SK-N-SH treated with all-trans-retinoic acid at 6 μM for 48 hours (cell line): Measurements from ENCODE around the gene RAB7A.

ENCODE experiments used
- ATAC-seq: fragments of 200-7000 bp; cut with Tn5 transposase; 3 replicates; pipeline ENCODE4 v1.9.1; 2020; ENCODE audit warnings: mild to moderate bottlenecking, moderate library complexity
- ARNTL ChIP-seq: fragments of 450-650 bp; formaldehyde crosslinking; IDR thresholded peaks from 2 replicates; pipeline ENCODE4 v1.5.0; 2020; ENCODE audit warnings: low read depth, mild to moderate bottlenecking, moderate library complexity, borderline replicate concordance
- BACH2 ChIP-seq: fragments of 250-450 bp; sonication (Bioruptor Pico); IDR thresholded peaks from 2 replicates; pipeline ENCODE4 v1.9.0; 2021; ENCODE audit warnings: mild to moderate bottlenecking, borderline replicate concordance
- CSDC2 ChIP-seq: fragments of 250-450 bp; sonication (Bioruptor Pico); IDR thresholded peaks from 2 replicates; pipeline ENCODE4 v1.5.0; 2020; ENCODE audit warnings: mild to moderate bottlenecking, moderate library complexity
- ESRRG ChIP-seq: fragments of 250-450 bp; sonication (Bioruptor Pico); IDR thresholded peaks from 2 replicates; pipeline ENCODE4 v1.6.1; 2021; ENCODE audit warnings: mild to moderate bottlenecking
- GLIS3 ChIP-seq: fragments of 250-450 bp; sonication (Bioruptor Pico); IDR thresholded peaks from 2 replicates; pipeline ENCODE4 v1.5.0; 2020; ENCODE audit warnings: mild to moderate bottlenecking, moderate library complexity
- ISL1 ChIP-seq: fragments of 250-450 bp; sonication (Bioruptor Pico); IDR thresholded peaks from 2 replicates; pipeline ENCODE4 v2.1.2; 2022; ENCODE audit warnings: mild to moderate bottlenecking, moderate library complexity
- OSR1 ChIP-seq: fragments of 250-450 bp; sonication (Bioruptor Pico); IDR thresholded peaks from 2 replicates; pipeline ENCODE4 v1.8.0; 2022; ENCODE audit warnings: moderate library complexity, mild to moderate bottlenecking, inconsistent platforms
- PPARA ChIP-seq: fragments of 250-450 bp; sonication (Bioruptor Pico); IDR thresholded peaks from 2 replicates; pipeline ENCODE4 v1.5.0; 2020; ENCODE audit warnings: mild to moderate bottlenecking, borderline replicate concordance
- RARB ChIP-seq: fragments of 250-450 bp; sonication (Bioruptor Pico); IDR thresholded peaks from 2 replicates; pipeline ENCODE4 v1.8.0; 2021; ENCODE audit warnings: mild to moderate bottlenecking, moderate library complexity
- SNAI2 ChIP-seq: fragments of 250-450 bp; sonication (Bioruptor Pico); IDR thresholded peaks from 2 replicates; pipeline ENCODE4 v1.5.0; 2020; ENCODE audit warnings: mild to moderate bottlenecking, moderate library complexity
- TCF4 ChIP-seq: fragments of 250-450 bp; sonication (Bioruptor Pico); IDR thresholded peaks from 2 replicates; pipeline ENCODE4 v1.8.0; 2021; ENCODE audit warnings: mild to moderate bottlenecking, moderate library complexity, borderline replicate concordance
- TOX ChIP-seq: fragments of 250-450 bp; sonication (Bioruptor Pico); IDR thresholded peaks from 2 replicates; pipeline ENCODE4 v1.8.0; 2021; ENCODE audit warnings: mild to moderate bottlenecking, moderate library complexity, borderline replicate concordance
- TSHZ2 ChIP-seq: fragments of 250-450 bp; sonication (Bioruptor Pico); IDR thresholded peaks from 2 replicates; pipeline ENCODE4 v1.5.0; 2020; ENCODE audit warnings: mild to moderate bottlenecking, moderate library complexity
- ZC3H10 ChIP-seq: fragments of 250-450 bp; sonication (Bioruptor Pico); IDR thresholded peaks from 2 replicates; pipeline ENCODE4 v1.5.1; 2021; ENCODE audit warnings: mild to moderate bottlenecking, moderate library complexity
- ZFP3 ChIP-seq: fragments of 250-450 bp; sonication (Bioruptor Pico); IDR thresholded peaks from 2 replicates; pipeline ENCODE4 v1.5.0; 2020; ENCODE audit warnings: mild to moderate bottlenecking, moderate library complexity
- ZFP30 ChIP-seq: fragments of 450-650 bp; formaldehyde crosslinking; IDR thresholded peaks from 2 replicates; pipeline ENCODE4 v1.5.0; 2022; ENCODE audit warnings: mild to moderate bottlenecking, moderate library complexity
- ZNF565 ChIP-seq: fragments of 450-650 bp; formaldehyde crosslinking; conservative IDR thresholded peaks from 2 replicates; pipeline ENCODE4 v1.5.0; 2020; ENCODE audit warnings: low read depth, mild to moderate bottlenecking, moderate library complexity
- ZNF70 ChIP-seq: fragments of 450-650 bp; formaldehyde crosslinking; IDR thresholded peaks from 2 replicates; pipeline ENCODE4 v1.5.0; 2020; ENCODE audit warnings: mild to moderate bottlenecking, moderate library complexity
- ZNF8 ChIP-seq: fragments of 450-650 bp; formaldehyde crosslinking; IDR thresholded peaks from 2 replicates; pipeline ENCODE4 v1.5.0; 2020; ENCODE audit warnings: mild to moderate bottlenecking, moderate library complexity
- TF ChIP-seq, protein P1 (sequence below): fragments of 250-450 bp; sonication (Bioruptor Pico); IDR thresholded peaks from 2 replicates; pipeline ENCODE4 v1.5.1; 2021; ENCODE audit warnings: mild to moderate bottlenecking, moderate library complexity
- TF ChIP-seq, protein P2 (sequence below): fragments of 250-450 bp; sonication (Bioruptor Pico); IDR thresholded peaks from 2 replicates; pipeline ENCODE4 v1.5.1; 2020; ENCODE audit warnings: low read depth, mild to moderate bottlenecking, moderate library complexity
- TF ChIP-seq, protein P3 (sequence below): fragments of 250-450 bp; sonication (Bioruptor Pico); IDR thresholded peaks from 2 replicates; pipeline ENCODE4 v1.8.0; 2021; ENCODE audit warnings: low read depth, mild to moderate bottlenecking, moderate library complexity, borderline replicate concordance
- TF ChIP-seq, protein P4 (sequence below): fragments of 250-450 bp; sonication (Bioruptor Pico); IDR thresholded peaks from 2 replicates; pipeline ENCODE4 v1.8.0; 2020; ENCODE audit warnings: mild to moderate bottlenecking, moderate library complexity, borderline replicate concordance

The RAB7A gene

DNA sequence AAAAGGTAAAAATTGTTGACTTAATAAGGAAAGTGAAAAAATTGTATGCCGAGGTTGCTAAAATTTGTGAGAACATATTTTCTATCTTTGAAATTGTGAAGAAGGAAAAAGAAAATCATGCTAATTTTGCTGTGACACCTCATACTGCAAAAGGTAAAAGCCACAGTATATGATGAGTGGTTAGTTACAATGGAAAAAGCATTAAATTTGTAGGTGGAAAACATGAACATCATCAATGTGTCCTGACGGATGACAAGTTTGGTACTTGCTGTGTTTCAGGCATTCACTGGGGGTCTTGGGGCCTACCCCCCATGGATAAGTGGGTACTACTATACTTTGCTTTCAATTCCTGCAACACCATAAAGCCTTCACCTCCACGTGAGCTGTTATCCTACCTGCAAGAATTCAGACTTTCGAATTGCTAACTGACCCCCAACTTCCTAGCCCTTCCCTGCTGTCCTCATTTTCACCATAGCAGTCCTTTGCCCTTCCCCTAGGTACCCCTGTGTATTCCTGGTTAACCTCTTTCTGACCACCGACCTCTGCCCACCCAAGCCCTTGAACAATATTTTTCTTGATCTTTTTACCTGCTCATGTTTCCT is 62.4 kb downstream of the RAB7A start:
- no peak for TF ChIP-seq OSR1 (CRISPR knock-in tag)
- no peak for TF ChIP-seq PPARA (CRISPR knock-in tag)
- no peak for TF ChIP-seq ZNF70
- TF ChIP-seq ZC3H10 (CRISPR knock-in tag): no peak
- TF ChIP-seq ZNF565 (CRISPR knock-in tag): no peak
- TF ChIP-seq BACH2: no peak
- no peak for TF ChIP-seq ZFP30 (CRISPR knock-in tag)
- TF ChIP-seq ISL1 (CRISPR knock-in tag): no peak
- TF ChIP-seq TOX (CRISPR knock-in tag): no peak
- no peak for TF ChIP-seq ZNF8 (CRISPR knock-in tag)
- TF ChIP-seq ESRRG: no peak
- TF ChIP-seq TCF4: no peak
- TF ChIP-seq GLIS3 (CRISPR knock-in tag): no peak
- no peak for TF ChIP-seq SNAI2 (CRISPR knock-in tag)
- ATAC-seq: no peak

DNA sequence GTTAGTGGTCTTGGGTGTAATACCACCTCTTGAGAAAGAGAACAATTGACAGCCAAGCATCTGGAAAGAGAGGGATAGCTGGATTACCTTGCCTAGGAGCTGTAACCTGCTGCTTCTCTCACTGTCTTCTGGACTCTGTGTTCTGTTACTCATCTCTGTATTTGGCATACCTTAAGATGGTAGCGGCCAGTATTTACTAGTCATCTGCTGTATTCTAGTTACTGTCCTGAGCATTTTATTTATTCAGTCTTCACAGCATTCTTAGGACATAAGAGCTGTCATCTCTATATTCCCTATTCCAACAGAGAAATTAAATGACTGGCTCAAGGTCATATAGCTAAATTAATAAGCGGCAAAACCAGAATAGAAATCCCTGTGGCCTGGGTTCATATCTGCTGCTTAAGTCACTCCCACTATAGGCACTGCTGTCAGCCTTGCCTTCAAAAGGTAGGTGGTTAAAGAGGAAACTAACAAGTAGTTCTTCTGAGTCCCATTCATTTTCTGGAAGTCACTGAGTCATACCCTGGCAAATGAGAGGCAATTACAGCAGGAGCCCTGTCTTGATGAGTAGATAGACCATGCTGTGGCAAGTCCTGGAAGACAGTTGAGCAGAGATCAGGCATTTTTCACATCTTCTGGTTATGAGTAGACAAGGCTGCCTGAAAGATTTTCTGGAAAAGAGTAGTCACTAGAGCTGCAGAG is 68.2 kb downstream of the RAB7A start:
- ATAC-seq: peak; percentile 79
- TF ChIP-seq, protein P1, sequence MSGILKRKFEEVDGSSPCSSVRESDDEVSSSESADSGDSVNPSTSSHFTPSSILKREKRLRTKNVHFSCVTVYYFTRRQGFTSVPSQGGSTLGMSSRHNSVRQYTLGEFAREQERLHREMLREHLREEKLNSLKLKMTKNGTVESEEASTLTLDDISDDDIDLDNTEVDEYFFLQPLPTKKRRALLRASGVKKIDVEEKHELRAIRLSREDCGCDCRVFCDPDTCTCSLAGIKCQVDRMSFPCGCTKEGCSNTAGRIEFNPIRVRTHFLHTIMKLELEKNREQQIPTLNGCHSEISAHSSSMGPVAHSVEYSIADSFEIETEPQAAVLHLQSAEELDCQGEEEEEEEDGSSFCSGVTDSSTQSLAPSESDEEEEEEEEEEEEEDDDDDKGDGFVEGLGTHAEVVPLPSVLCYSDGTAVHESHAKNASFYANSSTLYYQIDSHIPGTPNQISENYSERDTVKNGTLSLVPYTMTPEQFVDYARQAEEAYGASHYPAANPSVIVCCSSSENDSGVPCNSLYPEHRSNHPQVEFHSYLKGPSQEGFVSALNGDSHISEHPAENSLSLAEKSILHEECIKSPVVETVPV: no peak
- TF ChIP-seq CSDC2 (CRISPR knock-in tag): no peak

DNA sequence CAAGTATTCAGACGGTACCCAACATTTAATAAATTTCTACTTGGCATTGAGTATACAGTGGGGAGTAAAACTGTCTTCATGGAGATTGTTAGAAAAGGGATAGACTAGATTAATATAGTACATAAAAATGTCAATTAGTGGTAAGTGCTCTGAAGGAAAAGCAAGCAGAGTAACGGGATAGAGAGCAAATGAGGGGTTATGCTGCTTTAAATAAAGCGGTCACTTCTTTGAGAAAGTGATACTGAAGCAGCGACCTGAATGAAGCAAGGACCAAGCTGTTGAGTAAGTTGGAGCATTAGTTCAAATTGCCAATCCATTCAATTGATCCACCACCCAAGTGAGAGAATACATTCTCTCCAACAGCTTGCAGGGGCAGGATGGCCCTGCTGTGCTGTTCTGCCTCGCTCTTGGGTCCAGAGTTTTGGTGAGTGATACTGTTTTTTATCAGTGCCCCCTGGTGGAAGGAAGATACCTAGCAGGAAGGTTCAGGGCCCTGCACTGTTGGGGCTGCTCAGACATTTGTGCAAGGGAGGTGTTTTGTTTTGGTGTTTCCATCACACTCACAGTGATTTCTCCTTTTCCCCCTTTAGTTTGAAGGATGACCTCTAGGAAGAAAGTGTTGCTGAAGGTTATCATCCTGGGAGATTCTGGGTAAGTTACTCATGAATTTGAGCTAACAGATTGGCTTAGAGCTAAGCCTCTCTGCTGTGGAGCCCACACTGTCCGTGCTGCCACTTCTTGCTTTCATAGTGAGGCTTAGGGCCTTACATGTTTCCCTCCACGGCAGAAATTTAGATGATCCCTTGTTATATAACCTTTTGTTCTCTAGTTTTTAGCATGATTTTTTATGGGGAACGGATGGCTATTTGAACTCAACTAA is 69.0 kb downstream of the RAB7A start:
- TF ChIP-seq, protein P2, sequence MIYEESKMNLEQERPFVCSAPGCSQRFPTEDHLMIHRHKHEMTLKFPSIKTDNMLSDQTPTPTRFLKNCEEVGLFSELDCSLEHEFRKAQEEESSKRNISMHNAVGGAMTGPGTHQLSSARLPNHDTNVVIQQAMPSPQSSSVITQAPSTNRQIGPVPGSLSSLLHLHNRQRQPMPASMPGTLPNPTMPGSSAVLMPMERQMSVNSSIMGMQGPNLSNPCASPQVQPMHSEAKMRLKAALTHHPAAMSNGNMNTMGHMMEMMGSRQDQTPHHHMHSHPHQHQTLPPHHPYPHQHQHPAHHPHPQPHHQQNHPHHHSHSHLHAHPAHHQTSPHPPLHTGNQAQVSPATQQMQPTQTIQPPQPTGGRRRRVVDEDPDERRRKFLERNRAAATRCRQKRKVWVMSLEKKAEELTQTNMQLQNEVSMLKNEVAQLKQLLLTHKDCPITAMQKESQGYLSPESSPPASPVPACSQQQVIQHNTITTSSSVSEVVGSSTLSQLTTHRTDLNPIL (CRISPR knock-in tag): no peak
- no peak for TF ChIP-seq ESRRG
- TF ChIP-seq OSR1 (CRISPR knock-in tag): no peak
- no peak for TF ChIP-seq PPARA (CRISPR knock-in tag)
- TF ChIP-seq ZNF70: no peak
- TF ChIP-seq, protein P3, sequence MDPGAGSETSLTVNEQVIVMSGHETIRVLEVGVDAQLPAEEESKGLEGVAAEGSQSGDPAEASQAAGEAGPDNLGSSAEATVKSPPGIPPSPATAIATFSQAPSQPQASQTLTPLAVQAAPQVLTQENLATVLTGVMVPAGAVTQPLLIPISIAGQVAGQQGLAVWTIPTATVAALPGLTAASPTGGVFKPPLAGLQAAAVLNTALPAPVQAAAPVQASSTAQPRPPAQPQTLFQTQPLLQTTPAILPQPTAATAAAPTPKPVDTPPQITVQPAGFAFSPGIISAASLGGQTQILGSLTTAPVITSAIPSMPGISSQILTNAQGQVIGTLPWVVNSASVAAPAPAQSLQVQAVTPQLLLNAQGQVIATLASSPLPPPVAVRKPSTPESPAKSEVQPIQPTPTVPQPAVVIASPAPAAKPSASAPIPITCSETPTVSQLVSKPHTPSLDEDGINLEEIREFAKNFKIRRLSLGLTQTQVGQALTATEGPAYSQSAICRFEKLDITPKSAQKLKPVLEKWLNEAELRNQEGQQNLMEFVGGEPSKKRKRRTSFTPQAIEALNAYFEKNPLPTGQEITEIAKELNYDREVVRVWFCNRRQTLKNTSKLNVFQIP (CRISPR knock-in tag): no peak
- TF ChIP-seq GLIS3 (CRISPR knock-in tag): no peak
- no peak for TF ChIP-seq RARB (CRISPR knock-in tag)
- no peak for TF ChIP-seq TCF4
- TF ChIP-seq TOX (CRISPR knock-in tag): no peak
- no peak for TF ChIP-seq ISL1 (CRISPR knock-in tag)
- TF ChIP-seq ZFP3 (CRISPR knock-in tag): no peak
- TF ChIP-seq, protein P1: no peak
- no peak for TF ChIP-seq ARNTL (CRISPR knock-in tag)
- no peak for TF ChIP-seq ZNF565 (CRISPR knock-in tag)
- TF ChIP-seq, protein P4, sequence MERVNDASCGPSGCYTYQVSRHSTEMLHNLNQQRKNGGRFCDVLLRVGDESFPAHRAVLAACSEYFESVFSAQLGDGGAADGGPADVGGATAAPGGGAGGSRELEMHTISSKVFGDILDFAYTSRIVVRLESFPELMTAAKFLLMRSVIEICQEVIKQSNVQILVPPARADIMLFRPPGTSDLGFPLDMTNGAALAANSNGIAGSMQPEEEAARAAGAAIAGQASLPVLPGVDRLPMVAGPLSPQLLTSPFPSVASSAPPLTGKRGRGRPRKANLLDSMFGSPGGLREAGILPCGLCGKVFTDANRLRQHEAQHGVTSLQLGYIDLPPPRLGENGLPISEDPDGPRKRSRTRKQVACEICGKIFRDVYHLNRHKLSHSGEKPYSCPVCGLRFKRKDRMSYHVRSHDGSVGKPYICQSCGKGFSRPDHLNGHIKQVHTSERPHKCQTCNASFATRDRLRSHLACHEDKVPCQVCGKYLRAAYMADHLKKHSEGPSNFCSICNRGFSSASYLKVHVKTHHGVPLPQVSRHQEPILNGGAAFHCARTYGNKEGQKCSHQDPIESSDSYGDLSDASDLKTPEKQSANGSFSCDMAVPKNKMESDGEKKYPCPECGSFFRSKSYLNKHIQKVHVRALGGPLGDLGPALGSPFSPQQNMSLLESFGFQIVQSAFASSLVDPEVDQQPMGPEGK: no peak
- TF ChIP-seq TSHZ2 (CRISPR knock-in tag): no peak
- no peak for TF ChIP-seq ZNF8 (CRISPR knock-in tag)
- ATAC-seq: peak; percentile 97
